ENCODE measurements around the gene FAXDC2. TPM values are rescaled to one million over a fixed set of nuclear protein-coding genes. Genes with fewer than 3 reads are reported as not detected.

The FAXDC2 gene
- total and polyA plus RNA-seq, 2 of the 13 experiments (the other 11 are each of a cell fraction or from before 2014, with no cell fraction given) = 4.7 to 58.8 TPM

GRCh38 chr5:154837009-154837901 is 13.1 kb downstream of the FAXDC2 start (continued):
- TF ChIP-seq ZNF180 (CRISPR knock-in tag; IDR thresholded peaks at IDR 0.05; ENCODE audit: borderline replicate concordance, low read depth) (no peak), SIN3A (IDR thresholded peaks at IDR 0.05; ENCODE audit: borderline replicate concordance, low read depth, low read length) (no peak), ZNF18 (CRISPR knock-in tag; IDR thresholded peaks at IDR 0.05; ENCODE audit: insufficient replicate concordance) (peak; percentile 56), ZNF740 (CRISPR knock-in tag; IDR thresholded peaks at IDR 0.05) (no peak), ZNF777 (CRISPR knock-in tag; IDR thresholded peaks at IDR 0.05) (no peak), HNF1B (CRISPR knock-in tag; IDR thresholded peaks at IDR 0.05) (0 out of 2 replicates have a peak, but pooled peaks have one; percentile 30), SOX5 (CRISPR knock-in tag; IDR thresholded peaks at IDR 0.05; ENCODE audit: borderline replicate concordance) (peak; percentile 74; the same call in 1 of the 2 replicates), ZFYVE20 (CRISPR knock-in tag; IDR thresholded peaks at IDR 0.05; ENCODE audit: borderline replicate concordance, low read depth) (no peak), SNRNP70 (IDR thresholded peaks at IDR 0.05; ENCODE audit: low read depth, low read length) (no peak), ZNF768 (CRISPR knock-in tag; IDR thresholded peaks at IDR 0.05) (no peak), ZNF776 (CRISPR knock-in tag; IDR thresholded peaks at IDR 0.05) (no peak), ZNF770 (CRISPR knock-in tag; IDR thresholded peaks at IDR 0.05) (peak; percentile 52; the same call in 1 of the 2 replicates), ISL2 (CRISPR knock-in tag; IDR thresholded peaks at IDR 0.05) (peak; percentile 39; the same call in 1 of the 2 replicates), KDM6A (CRISPR knock-in tag; IDR thresholded peaks at IDR 0.05; ENCODE audit: low read depth) (peak; percentile 32; the same call in 1 of the 2 replicates)

Measured in HepG2 (cell line).